Activated CD4-positive, alpha-beta T cell treated with anti-CD3 and anti-CD28 coated beads for 24 hours (primary cell): Measurements from ENCODE around the gene CPSF2.

Source experiments
- DNase-seq, 2 donors: peaks; one replicate each; pipeline ENCODE4 v3.0.0-alpha.2; 2020; ENCODE audit warnings: low read depth in 2 of 2

Gene CPSF2

DNA sequence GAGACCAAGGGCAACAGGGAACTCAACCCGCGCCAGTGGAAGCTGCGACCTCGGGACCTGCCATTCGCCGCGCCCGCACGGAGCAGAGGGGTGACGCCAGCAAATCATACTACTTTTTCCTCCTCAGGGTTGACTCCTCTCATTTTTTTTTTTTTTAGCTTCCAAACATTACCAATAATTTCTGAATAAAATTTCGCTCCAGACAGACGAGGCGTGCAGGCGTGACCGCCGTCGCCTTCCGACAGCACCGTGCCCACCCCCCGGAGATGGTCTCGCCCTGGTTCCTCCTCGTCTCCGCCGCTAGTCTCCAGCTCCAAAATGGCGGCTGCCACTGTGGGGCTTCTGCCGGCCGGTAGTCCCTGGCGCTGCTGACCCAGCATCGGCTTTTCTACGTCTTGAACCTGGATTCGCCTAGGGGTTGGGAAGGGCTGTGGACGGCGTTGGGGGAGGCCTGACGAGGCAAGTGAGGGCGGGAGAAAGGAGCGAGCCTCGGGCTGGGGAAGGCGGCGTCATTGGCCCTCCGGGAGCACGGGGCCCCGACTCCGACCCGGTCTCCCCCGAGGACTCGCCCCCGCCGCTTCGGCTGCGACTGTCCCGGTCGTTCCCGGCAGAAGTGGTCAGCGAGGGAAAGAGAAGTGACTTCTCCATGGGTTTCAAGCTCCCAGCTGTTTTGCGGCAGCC lies at the start of gene CPSF2, which contains the start of gene NDUFB1:
Gene CPSF2 (plus strand): TSS at position 300 of the 681 bp plus-strand sequence. CDS start 9,016 bp downstream, outside the sequence.
Gene NDUFB1 (minus strand): TSS at position 37 of the 681 bp plus-strand sequence. CDS start 4,069 bp downstream, outside the sequence.
- peak; percentile 76 to 81 for DNase-seq

GRCh38 chr14:92074555-92074954 lies 47.2 kb upstream of the CPSF2 start:
- DNase-seq, result no peak

GRCh38 chr14:92088494-92088893 lies 33.3 kb upstream of the CPSF2 start:
- no peak for DNase-seq

- DNase-seq, result no peak
Measured at GRCh38 chr14:92093320-92093719, 28.4 kb upstream of the CPSF2 start.

- DNase-seq, result no peak
Measured at GRCh38 chr14:92099802-92100201, 22.0 kb upstream of the CPSF2 start.

GRCh38 chr14:92103363-92103989 lies 18.3 kb upstream of the CPSF2 start:
- no peak for DNase-seq

- DNase-seq, result no peak
Measured at GRCh38 chr14:92105073-92105892, 16.5 kb upstream of the CPSF2 start.

DNA sequence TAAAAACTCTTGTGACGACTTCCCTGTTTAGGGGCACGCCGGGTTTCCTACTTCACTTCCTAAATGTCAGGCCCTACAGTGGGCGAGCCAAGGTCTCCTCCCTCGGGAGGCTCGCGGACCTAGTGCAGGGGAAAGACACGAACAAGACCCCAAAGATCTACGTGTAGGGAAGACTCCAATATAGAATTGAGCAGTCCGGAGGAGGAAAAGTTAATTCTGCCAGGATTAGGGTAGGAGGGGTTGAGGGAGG lies 16.0 kb upstream of the CPSF2 start:
- no peak for DNase-seq

- DNase-seq, result peak; percentile 90 to 95
Measured at GRCh38 chr14:92106143-92106926, 15.4 kb upstream of the CPSF2 start, which contains the start of gene ATXN3. Gene ATXN3, minus strand, starts transcription at chr14:92106582. Its CDS starts 30 bp downstream, at chr14:92106552.

DNA sequence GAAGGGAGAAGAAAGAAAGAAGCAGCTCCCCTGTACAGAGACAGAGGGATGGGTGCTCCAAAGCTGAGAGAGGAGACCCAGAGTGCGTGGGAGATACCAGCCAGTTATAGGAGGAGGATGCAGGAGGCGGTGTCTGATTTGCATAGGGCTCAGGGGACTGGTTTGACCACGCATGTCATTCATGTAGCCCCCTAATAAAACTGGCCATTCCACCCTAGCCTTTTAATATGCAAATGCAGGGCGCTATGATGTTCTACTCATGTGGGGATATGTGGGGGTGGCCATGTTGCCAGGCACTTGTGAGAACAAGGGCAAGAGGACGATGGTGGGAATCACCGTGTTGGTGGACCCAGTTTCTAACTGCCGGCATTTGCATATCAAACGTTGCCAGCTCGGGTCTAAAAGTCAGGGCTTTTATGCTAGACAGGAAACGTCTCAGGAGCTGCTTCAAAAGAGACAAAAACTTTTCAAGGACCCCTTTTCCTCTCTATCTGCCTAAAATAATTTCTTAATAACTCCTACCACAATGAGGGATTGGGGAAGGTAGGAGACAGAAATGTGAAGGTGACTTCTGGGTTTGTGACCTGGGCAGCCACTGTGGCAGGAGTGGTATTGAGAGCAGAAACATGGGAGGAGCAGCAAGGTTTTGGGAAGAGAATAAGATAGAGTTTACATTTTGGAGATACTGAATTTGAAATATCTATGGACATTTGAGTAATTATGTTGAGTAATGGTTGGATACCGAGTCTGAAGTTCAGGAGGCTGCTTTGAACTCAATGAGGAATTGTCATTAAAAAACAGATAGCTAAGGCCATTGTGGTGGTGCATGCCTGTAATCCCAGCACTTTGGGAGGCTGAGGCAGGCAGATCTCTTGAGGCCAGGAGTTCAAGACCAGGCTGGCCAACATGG lies 13.2 kb upstream of the CPSF2 start:
- DNase-seq, result no peak

GRCh38 chr14:92109490-92109889 lies 12.3 kb upstream of the CPSF2 start:
- DNase-seq, result no peak

- DNase-seq, result no peak
Measured at GRCh38 chr14:92121207-92121669, 531 bp upstream of the CPSF2 start.

DNA sequence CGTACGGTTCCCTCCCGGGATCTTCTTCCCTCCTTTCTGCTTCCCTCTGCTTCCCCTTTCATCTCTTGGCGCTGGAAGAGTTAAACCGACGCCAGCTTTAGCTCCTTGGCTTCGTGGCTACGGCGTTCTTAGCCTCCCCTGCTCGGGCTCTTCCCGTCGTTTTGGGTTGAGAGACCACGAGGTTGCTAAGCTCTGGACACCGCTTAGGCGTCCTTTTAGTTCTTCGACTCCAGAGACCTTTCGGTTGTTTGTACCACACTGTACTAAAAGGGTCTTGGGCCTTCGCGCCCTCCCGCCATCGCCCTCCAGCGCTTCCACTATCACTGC lies 545 bp downstream of the CPSF2 start:
- no peak for DNase-seq

DNA sequence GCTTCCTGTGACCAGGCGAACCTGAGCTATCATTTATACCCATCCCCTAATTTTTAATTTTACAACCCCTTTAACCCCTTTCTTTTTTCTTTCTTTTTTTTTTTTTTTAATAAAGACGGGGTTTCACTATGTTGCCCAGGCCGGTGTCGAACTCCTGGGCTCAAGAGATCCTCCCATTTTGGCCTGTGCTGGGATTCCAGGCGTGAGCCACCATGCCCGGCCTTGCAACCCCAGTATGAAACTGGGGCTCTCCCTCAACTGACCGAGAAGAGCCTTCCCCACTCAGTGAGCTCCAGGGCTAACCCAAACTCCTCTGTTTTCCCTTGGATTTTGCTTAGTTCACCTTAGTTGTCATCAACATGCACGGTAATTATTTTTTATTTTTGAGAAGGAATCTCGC lies 992 bp downstream of the CPSF2 start:
- no peak for DNase-seq

DNA sequence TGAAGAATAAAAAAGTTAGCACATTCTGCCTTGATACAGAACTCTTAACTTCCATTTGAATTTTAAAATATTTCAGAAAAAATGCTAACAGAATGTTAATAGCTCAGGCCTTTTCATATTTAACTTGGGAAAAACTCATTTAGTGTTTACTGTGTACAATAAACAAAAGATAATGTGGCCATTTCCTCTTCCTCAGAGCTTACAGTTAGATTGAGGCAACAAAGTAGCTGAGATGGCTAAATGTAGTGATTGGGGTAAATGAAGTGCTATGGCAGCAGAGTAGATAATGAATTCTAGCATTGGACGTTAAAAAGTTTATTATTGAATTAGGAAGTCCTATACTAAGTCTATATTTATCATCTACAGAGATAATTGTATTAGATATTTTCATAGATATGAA lies 12.7 kb downstream of the CPSF2 start:
- no peak for DNase-seq

DNA sequence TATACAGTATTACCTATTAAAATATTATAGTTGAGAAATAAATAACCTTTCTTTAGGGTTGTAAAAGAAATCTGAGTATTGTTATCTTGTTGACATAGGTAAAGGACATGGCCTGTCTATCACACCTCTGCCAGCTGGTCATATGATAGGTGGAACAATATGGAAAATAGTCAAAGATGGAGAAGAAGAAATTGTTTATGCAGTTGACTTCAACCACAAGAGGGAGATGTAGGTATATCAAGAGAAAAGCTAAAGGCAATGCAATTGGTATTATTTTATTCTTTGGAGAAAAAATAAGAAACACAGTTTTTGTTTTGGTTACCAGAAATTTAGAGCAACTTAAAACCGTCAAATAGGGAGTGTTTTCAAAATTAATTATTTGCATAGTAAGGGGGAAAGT lies 13.5 kb downstream of the CPSF2 start:
- no peak for DNase-seq

- DNase-seq, result no peak
Measured at GRCh38 chr14:92143309-92143708, 21.5 kb downstream of the CPSF2 start.

DNA sequence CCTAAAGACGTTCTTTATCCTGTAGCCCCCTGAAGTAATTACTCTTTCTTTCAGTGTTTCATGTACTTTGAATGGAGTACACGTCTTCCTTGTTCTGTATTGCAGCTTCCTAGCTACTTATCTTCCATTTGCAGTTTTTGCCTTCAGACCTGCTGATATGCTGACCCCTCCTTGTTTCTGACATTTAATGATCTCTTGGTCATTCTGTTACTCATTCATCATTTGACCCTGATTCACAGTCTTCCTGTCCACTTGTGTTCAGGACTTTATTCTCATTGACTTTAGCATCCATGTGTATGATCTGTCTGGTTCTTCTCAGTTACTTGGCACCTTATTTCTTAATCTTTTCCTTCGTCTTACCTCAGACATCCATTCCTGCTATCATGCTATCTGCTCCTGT lies 22.2 kb downstream of the CPSF2 start:
- DNase-seq, result no peak

- DNase-seq, result no peak
Measured at GRCh38 chr14:92144708-92145107, 22.9 kb downstream of the CPSF2 start.

- DNase-seq, result no peak
Measured at GRCh38 chr14:92153581-92153980, 31.8 kb downstream of the CPSF2 start.
